NCI-H1436 (cell line): ENCODE measurements around the gene SBK2.
"Not testable (repeated sequence)": the region's sequence is repeated elsewhere in the genome, so short reads cannot be mapped to it uniquely, and the experiment has no call there.

Experiments
- DNase-seq: peaks from one replicate; lab custom pipeline; 2025; lab: John Stamatoyannopoulos, UW

The SBK2 gene

GRCh38 chr19:55502197-55502952 is 34.6 kb downstream of the SBK2 start:
- no peak for DNase-seq

GRCh38 chr19:55500368-55500952 is 36.5 kb downstream of the SBK2 start:
- no peak for DNase-seq

GRCh38 chr19:55498246-55498840 is 38.6 kb downstream of the SBK2 start:
- DNase-seq, result no peak

GRCh38 chr19:55497763-55498162 is 39.2 kb downstream of the SBK2 start:
- no peak for DNase-seq

GRCh38 chr19:55496820-55497219 is 40.1 kb downstream of the SBK2 start:
- not testable (repeated sequence) for DNase-seq

- no peak for DNase-seq
Observed at GRCh38 chr19:55495646-55496349, 41.1 kb downstream of the SBK2 start.

- no peak for DNase-seq
Observed at GRCh38 chr19:55494172-55494761, 42.7 kb downstream of the SBK2 start.

- DNase-seq, result no peak
Observed at GRCh38 chr19:55493645-55494171, 43.2 kb downstream of the SBK2 start.

- no peak for DNase-seq
Observed at GRCh38 chr19:55493052-55493644, 43.8 kb downstream of the SBK2 start.

GRCh38 chr19:55492362-55492944 is 44.5 kb downstream of the SBK2 start:
- peak; percentile 53 for DNase-seq

GRCh38 chr19:55491546-55492360 is 45.2 kb downstream of the SBK2 start:
- DNase-seq, result no peak

GRCh38 chr19:55490478-55491432 is 46.2 kb downstream of the SBK2 start:
- DNase-seq, result no peak

GRCh38 chr19:55489711-55490477 is 47.0 kb downstream of the SBK2 start:
- no peak for DNase-seq

- no peak for DNase-seq
Observed at GRCh38 chr19:55488986-55489710, 47.8 kb downstream of the SBK2 start.

GRCh38 chr19:55487924-55488687 is 48.8 kb downstream of the SBK2 start, which contains the start of gene SSC5D:
TSS of gene SSC5D (plus strand) at chr19:55488436. CDS start at chr19:55488590, 154 bp downstream.
- DNase-seq, result no peak

- no peak for DNase-seq
Observed at GRCh38 chr19:55486971-55487923, 49.7 kb downstream of the SBK2 start.
